Fibroblast of villous mesenchyme (primary cell): Measurements from ENCODE around the gene KLK13. TPM values are rescaled to one million over a fixed set of nuclear protein-coding genes. Genes with fewer than 3 reads are reported as not detected.

Experiments
- DNase-seq: peaks from one replicate; pipeline ENCODE4 v3.0.0-alpha.2; 2010; ENCODE audit warnings: low read depth
- H3K4me3 ChIP-seq: 2 replicates; pipeline ENCODE4 v1.5.1; 2011; ENCODE audit warnings: low read depth, mild to moderate bottlenecking, low read length
- total RNA-seq: library from RNA; depleted of rRNA; stranded (reverse); fragments of >200 nt; gene quantifications from 2 replicates; pipeline ENCODE4 v1.2.3, GENCODE V29; 2012
- TF ChIP-seq, protein P1 (sequence below): IDR thresholded peaks from 2 replicates; pipeline ENCODE4 v1.5.1; 2012; ENCODE audit warnings: low read depth, mild to moderate bottlenecking, low read length; ENCODE audit not compliant: insufficient read depth

KLK13 gene
- total RNA-seq, 1 donor: not detected

DNA sequence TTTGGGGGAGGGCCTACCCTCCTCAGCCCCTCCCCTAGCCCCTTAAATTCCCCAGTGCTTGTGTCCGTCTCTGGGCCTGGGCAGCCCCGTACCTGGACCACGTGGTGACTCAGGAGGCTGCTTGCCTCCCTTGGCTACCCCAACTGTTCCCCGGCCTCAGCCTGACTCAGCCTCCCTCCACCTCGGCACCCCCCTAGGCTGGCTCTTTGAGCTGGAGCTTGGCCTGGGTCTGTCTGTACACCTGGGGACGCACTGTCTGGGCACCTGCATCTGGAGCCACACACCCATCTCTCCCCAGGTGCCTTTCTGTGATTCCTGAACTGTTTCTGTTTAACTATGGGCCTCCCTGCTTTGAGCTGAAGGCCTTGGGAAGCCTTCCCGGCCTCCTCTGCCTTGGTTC lies 19.6 kb upstream of the KLK13 start:
- TF ChIP-seq, protein P1, sequence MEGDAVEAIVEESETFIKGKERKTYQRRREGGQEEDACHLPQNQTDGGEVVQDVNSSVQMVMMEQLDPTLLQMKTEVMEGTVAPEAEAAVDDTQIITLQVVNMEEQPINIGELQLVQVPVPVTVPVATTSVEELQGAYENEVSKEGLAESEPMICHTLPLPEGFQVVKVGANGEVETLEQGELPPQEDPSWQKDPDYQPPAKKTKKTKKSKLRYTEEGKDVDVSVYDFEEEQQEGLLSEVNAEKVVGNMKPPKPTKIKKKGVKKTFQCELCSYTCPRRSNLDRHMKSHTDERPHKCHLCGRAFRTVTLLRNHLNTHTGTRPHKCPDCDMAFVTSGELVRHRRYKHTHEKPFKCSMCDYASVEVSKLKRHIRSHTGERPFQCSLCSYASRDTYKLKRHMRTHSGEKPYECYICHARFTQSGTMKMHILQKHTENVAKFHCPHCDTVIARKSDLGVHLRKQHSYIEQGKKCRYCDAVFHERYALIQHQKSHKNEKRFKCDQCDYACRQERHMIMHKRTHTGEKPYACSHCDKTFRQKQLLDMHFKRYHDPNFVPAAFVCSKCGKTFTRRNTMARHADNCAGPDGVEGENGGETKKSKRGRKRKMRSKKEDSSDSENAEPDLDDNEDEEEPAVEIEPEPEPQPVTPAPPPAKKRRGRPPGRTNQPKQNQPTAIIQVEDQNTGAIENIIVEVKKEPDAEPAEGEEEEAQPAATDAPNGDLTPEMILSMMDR: no peak
- no peak overlapping the region for H3K4me3 ChIP-seq
- no peak for DNase-seq

DNA sequence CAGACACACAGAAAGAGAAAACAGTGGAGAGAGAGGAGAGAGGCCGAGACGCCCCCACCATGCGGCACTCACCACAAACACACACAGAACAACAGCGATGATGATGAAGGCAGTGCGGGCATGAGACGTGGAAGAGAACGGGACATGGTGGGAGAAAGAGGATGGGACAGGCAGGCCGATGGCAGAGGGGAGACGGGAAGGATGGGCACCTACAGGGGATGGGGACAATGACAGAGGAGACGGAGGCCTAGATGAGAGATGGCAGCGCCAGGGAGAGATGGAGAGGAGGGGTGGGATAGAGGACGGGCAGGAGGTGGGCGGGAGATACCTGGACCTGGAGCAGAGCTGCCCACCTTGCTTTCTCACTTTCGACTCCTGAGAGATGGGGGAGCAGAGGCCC lies 18.9 kb upstream of the KLK13 start:
- no peak overlapping the region for H3K4me3 ChIP-seq
- TF ChIP-seq, protein P1: no peak
- no peak for DNase-seq

DNA sequence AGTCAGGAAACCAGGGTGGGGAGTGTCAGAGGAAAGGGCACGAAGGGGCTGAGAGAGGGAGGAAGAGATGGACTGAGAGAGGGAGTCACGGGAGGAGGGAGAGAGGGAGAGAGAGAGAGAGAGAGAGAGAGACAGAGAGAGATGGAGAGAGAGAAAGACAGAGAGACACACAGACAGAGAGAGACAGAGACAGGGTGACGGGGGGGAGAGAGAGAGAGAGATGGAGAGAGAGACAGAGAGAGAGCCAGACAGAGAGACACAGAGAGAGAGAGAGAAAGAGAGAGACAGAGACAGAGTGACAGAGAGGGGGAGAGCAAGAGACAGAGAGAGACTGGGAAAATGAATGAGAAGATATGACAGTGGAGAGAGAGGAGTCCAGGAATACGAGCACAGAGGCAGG lies 18.3 kb upstream of the KLK13 start:
- TF ChIP-seq, protein P1: no peak
- no peak for DNase-seq
- H3K4me3 ChIP-seq: no peak overlapping the region

DNA sequence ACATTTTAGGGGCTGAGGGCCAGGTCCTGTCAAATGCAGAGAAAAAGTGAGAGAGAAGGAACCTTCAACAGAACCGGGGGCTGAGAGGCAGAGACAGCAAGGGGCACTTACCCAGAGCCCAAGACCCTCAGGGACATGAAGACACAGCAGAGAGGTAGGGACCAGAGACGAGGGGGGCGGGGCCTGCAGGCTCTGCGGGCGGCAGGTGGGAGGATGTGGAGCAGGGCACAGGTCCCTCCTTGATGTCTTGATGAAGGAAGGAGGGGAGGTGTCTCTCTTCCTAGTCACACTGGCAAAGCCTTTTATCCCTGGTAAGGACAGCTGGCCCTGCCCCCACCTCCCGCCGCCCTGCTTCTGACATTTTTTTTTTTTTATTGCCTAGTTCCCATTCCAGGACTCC lies 17.7 kb upstream of the KLK13 start, which contains the start of gene KLK14:
KLK14 (minus strand) TSS at position 277 of the 400 bp plus-strand sequence; CDS start at position 4, 273 bp downstream.
- TF ChIP-seq, protein P1: no peak
- no peak for DNase-seq
- no peak within 1 kb of the TSS for H3K4me3 ChIP-seq

DNA sequence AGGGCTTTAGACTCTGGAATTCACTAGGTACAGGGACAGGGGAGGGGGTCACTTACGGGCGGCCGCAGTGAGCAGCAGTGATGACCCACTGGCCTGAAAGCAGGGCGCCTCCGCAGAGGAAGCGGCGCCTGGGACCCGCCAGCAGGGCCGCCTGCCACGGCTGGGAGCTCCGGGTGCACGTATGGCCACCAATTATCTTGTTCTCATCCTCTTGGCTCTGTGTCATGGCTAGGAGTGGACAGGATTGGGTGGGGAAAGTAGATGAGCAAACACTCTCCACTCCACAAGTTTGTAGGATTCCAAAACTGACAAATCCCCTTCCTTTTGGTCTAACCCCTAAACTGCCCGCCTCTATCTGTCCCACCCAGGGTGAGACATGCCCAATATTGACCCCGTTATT lies 16.6 kb upstream of the KLK13 start:
- DNase-seq: no peak
- no peak overlapping the region for H3K4me3 ChIP-seq
- TF ChIP-seq, protein P1: no peak

DNA sequence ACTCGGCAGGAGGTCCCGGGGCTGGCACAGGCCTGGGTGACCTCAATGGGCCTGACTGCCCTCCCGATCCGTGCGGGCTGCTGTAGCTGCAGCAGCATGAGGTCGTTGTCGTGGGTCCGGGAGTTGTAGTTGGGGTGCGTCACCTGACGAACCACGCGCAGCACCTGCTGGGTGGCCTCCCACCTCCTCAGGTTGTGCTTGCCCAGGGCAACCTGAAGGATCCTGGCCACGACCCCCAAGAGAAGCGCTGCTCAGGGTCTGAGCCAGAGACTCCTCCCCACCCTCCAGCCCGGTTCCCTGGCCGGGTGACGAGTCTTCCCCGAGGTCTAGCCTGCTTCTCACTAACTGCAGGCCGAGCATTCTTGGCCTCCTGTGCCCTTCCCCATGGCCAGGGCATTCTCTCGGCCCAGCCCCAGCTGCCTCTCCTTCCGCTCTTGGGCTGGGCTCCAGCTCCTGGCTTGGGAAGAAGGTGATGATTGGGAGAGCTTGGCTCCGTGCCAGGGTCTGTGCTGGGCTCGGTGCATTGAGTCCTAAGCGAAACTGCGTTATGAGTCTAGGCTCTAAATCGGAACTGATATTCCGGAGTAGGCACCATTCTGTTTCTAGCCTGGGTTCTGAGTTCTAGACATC lies 14.7 kb upstream of the KLK13 start:
- DNase-seq: no peak

DNA sequence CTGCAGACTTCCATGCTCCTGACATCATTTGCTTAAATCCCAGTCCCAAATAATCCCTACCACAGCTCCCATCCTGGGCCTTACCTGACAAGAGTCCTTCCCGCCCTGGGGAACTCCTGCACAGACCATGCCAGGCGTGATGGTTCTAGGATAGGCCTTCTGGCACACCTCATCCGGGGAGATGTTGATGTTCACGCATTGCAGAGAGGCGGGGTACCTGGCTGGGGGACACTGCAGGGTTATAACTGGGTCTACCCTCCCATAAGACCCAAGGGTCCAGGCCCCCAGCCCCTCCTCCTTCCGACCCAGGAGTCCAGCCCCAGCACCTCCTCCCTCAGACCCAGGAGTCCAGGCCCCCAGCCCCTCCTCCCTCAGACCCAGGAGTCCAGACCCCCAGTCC lies 13.8 kb upstream of the KLK13 start:
- no peak for DNase-seq
- TF ChIP-seq, protein P1: no peak
- H3K4me3 ChIP-seq: no peak overlapping the region

More for the DNA sequence above, 14.7 kb upstream of the KLK13 start:
- no peak overlapping the region for H3K4me3 ChIP-seq
- TF ChIP-seq, protein P1: no peak
